Esophagus squamous epithelium (tissue), 5 donors: ENCODE results near the gene PSMB7. TPM values are rescaled to one million over a fixed set of nuclear protein-coding genes. Genes with fewer than 3 reads are reported as not detected.

Source experiments
- DNase-seq: peaks from one replicate; lab custom pipeline; 2025; lab: John Stamatoyannopoulos, UW
- H3K27ac ChIP-seq, 4 donors: fragments of 200-600 bp; sonication (generic); one replicate each; pipeline ENCODE4 v1.5.1; 2016 to 2019; ENCODE audit warnings: mild to moderate bottlenecking in 1 of 4
- H3K27me3 ChIP-seq, 4 donors: fragments of 200-600 bp; sonication (generic); 1 replicate in 3 of 4; 2 replicates in 1 of 4; pipeline versions ENCODE4 v1.5.1 to v1.6.0; 2017 to 2021; ENCODE audit warnings: antibody characterized with exemption in 1 of 4
- H3K36me3 ChIP-seq, 3 donors: fragments of 200-600 bp; sonication (generic); one replicate each; pipeline ENCODE4 v1.5.1; 2016 to 2019
- H3K4me1 ChIP-seq, 3 donors: fragments of 200-600 bp; sonication (generic); one replicate each; pipeline ENCODE4 v1.5.1; 2017 to 2019
- H3K4me3 ChIP-seq, 4 donors: fragments of 200-600 bp; sonication (generic); 1 replicate in 3 of 4; 2 replicates in 1 of 4; pipeline ENCODE4 v1.5.1; 2016 to 2019; ENCODE audit warnings: mild to moderate bottlenecking in 2 of 4, moderate library complexity in 1 of 4
- H3K9me3 ChIP-seq, 3 donors: fragments of 200-600 bp; sonication (generic); one replicate each; pipeline ENCODE4 v1.5.1; 2016 to 2019
- CTCF ChIP-seq, 6 experiments: fragments of 450-650 bp in 4 of 6; fragments of 200-600 bp in 2 of 6; sonication (generic) in 2 of 6; IDR thresholded peaks; one replicate each; pipeline ENCODE4 v1.5.1; 2016 to 2019; ENCODE audit warnings: antibody characterized with exemption in 6 of 6, mild to moderate bottlenecking in 4 of 6, moderate library complexity in 4 of 6
- POLR2A ChIP-seq, 4 donors: fragments of 450-650 bp; IDR thresholded peaks; one replicate each; pipeline ENCODE4 v1.6.1; 2017; ENCODE audit warnings: antibody characterized with exemption in 4 of 4, mild to moderate bottlenecking in 4 of 4, moderate library complexity in 3 of 4
- whole genome bisulfite sequencing, 2 donors: methylation state at CpG; one replicate each; pipeline ENCODE4 v1.1.5; 2018; 5-methylcytosine and 5-hydroxymethylcytosine counted together
- intact Hi-C: fragments of 100-400 bp; cut with DNase I; formaldehyde crosslinking; loops from one replicate; pipeline ENCODE4 v1.15.0; 2022
- total RNA-seq, 4 donors: library from RNA; depleted of rRNA; stranded (reverse); fragments of >200 nt; gene quantifications; one replicate each; pipeline ENCODE4 v1.1.0, GENCODE V29; 2016
- donor health status: DM: yes; HTN: yes; CAD: no.

Gene PSMB7
- total RNA-seq, 4 donors from 2014 or later, result 114 to 229 (median 170) TPM

GRCh38 chr9:124325816-124326215 is 89.4 kb downstream of the PSMB7 start:
- Histone ChIP-seq H3K9me3 (no peaks in the 10 kb centered on the region), H3K27me3 (no peaks in the 10 kb centered on the region), H3K4me3 (no peak overlapping the region), H3K4me1 (no peaks in the 10 kb centered on the region), H3K36me3 (peaks cover 14 to 89% (median 19%) of the 10 kb centered on the region in 3 donors), H3K27ac (no peak overlapping the region)
- intact Hi-C loops, result no loop called here
- no peak for DNase-seq
- WGBS, 2 donors, result no CpG with 5 or more reads among the region's 6 CpGs
- TF ChIP-seq CTCF (IDR thresholded peaks at IDR 0.05), result no peak
- TF ChIP-seq POLR2A (IDR thresholded peaks at IDR 0.05), result no peak

- H3K9me3 ChIP-seq, result no peaks in the 10 kb centered on the region
- H3K4me3 ChIP-seq, result no peak overlapping the region
- H3K36me3 ChIP-seq, result peaks cover 9 to 70% (median 14%) of the 10 kb centered on the region in 3 donors
- peaks cover 0 to 9% (median 0%) of the 10 kb centered on the region in 3 donors for H3K4me1 ChIP-seq
- no peak for DNase-seq
- no peaks in the 10 kb centered on the region for H3K27me3 ChIP-seq
- TF ChIP-seq POLR2A (IDR thresholded peaks at IDR 0.05) (no peak), CTCF (IDR thresholded peaks at IDR 0.05) (no peak)
- H3K27ac ChIP-seq, result no peak overlapping the region
- intact Hi-C loops, result loop anchor here (5.0 kb wide), 1 partner anchor 197 kb away; no protein-coding TSS in a partner anchor
- 65 to 67% methylated on average over 1 to 3 of the region's 10 CpGs for WGBS, 2 donors
Observed at GRCh38 chr9:124323904-124324303, 91.3 kb downstream of the PSMB7 start.

GRCh38 chr9:124322618-124323432 is 92.4 kb downstream of the PSMB7 start:
- H3K27ac ChIP-seq, result no peak overlapping the region

GRCh38 chr9:124321935-124322334 is 93.3 kb downstream of the PSMB7 start:
- no peak overlapping the region for H3K4me3 ChIP-seq
- 81% methylated on average over 4 of the region's 4 CpGs; no CpG with 5 or more reads in 1 of the 2 donors for WGBS, 2 donors
- no peaks in the 10 kb centered on the region for H3K9me3 ChIP-seq
- peaks cover 0 to 65% (median 7%) of the 10 kb centered on the region in 3 donors for H3K36me3 ChIP-seq
- no peak overlapping the region for H3K27ac ChIP-seq
- no peaks in the 10 kb centered on the region for H3K27me3 ChIP-seq
- TF ChIP-seq CTCF (IDR thresholded peaks at IDR 0.05) (no peak), POLR2A (IDR thresholded peaks at IDR 0.05) (no peak)
- peaks cover 0 to 9% (median 0%) of the 10 kb centered on the region in 3 donors for H3K4me1 ChIP-seq
- no peak for DNase-seq
- intact Hi-C loops, result loop anchor here (5.0 kb wide), 1 partner anchor 195 kb away; no protein-coding TSS in a partner anchor

More at GRCh38 chr9:124322618-124323432, 92.4 kb downstream of the PSMB7 start:
- Histone ChIP-seq H3K9me3 (no peaks in the 10 kb centered on the region), H3K27me3 (no peaks in the 10 kb centered on the region), H3K36me3 (peaks cover 0 to 65% (median 12%) of the 10 kb centered on the region in 3 donors), H3K4me3 (no peak overlapping the region), H3K4me1 (peaks cover 0 to 9% (median 0%) of the 10 kb centered on the region in 3 donors)
- intact Hi-C loops, result loop anchor here (5.0 kb wide), 1 partner anchor 196 kb away; no protein-coding TSS in a partner anchor
- TF ChIP-seq POLR2A (IDR thresholded peaks at IDR 0.05) (no peak), CTCF (IDR thresholded peaks at IDR 0.05) (no peak)
- DNase-seq, result no peak
- 87 to 90% methylated on average over 13 to 14 of the region's 18 CpGs for WGBS, 2 donors

GRCh38 chr9:124321416-124321815 is 93.8 kb downstream of the PSMB7 start:
- 86 to 92% methylated on average over 5 to 11 of the region's 12 CpGs for WGBS, 2 donors

More at GRCh38 chr9:124321416-124321815, 93.8 kb downstream of the PSMB7 start:
- intact Hi-C loops, result loop anchor here (5.0 kb wide), 1 partner anchor 194 kb away; no protein-coding TSS in a partner anchor
- no peak for TF ChIP-seq CTCF (IDR thresholded peaks at IDR 0.05)
- no peak for TF ChIP-seq POLR2A (IDR thresholded peaks at IDR 0.05)
- Histone ChIP-seq H3K27ac (no peak overlapping the region), H3K27me3 (no peaks in the 10 kb centered on the region), H3K4me1 (peaks cover 0 to 9% (median 0%) of the 10 kb centered on the region in 3 donors), H3K4me3 (no peak overlapping the region), H3K36me3 (peaks cover 0 to 65% (median 2%) of the 10 kb centered on the region in 3 donors), H3K9me3 (no peaks in the 10 kb centered on the region)
- DNase-seq, result no peak
